A549 (cell line): ENCODE results near the gene STAMBPL1. TPM values are rescaled to one million over a fixed set of nuclear protein-coding genes. Genes with fewer than 3 reads are reported as not detected.

Experiments used
- ATAC-seq, 2 experiments: fragments of 200-7000 bp in 1 of 2; fragments of >200 bp in 1 of 2; cut with Nextera tagmentation in 1 of 2; cut with Tn5 transposase in 1 of 2; 3 replicates each; pipeline versions ENCODE4 v1.8.0 to v1.9.1; 2018 to 2020; ENCODE audit warnings: mild to moderate bottlenecking in 1 of 2, moderate library complexity in 1 of 2
- CTCF ChIA-PET: fragments of 300-600 bp; sonication (Branson Sonifier 250); formaldehyde crosslinking; extraction: SDS; loops from one replicate; lab custom pipeline; 2021; ENCODE audit warnings: antibody characterized with exemption, inconsistent platforms; lab: Yijun Ruan, JAX
- POLR2A ChIA-PET: fragments of 350-600 bp; formaldehyde crosslinking; extraction: SDS; loops from one replicate; lab custom pipeline; 2021; ENCODE audit warnings: antibody characterized with exemption, inconsistent platforms; lab: Yijun Ruan, JAX
- DNase-seq, 2 experiments: peaks; one replicate each; pipeline versions ENCODE4 v3.0.0 to v3.0.0-alpha.2; 2011 to 2016; ENCODE audit warnings: low read depth in 1 of 2, low spot score in 1 of 2
- FAIRE-seq: peaks from 2 replicates; lab custom pipeline; 2011; peaks lifted over from hg19 to GRCh38; lab: Jason Lieb, UNC
- H3K27ac ChIP-seq, 2 experiments: fragments of >200 bp; sonication (Bioruptor Twin); formaldehyde crosslinking; 3 replicates each; pipeline ENCODE4 v1.5.1; 2016 to 2017
- H3K4me1 ChIP-seq: fragments of >200 bp; sonication (Bioruptor Twin); formaldehyde crosslinking; 3 replicates; pipeline ENCODE4 v1.6.1; 2016
- H3K4me2 ChIP-seq: fragments of >200 bp; sonication (Bioruptor Twin); formaldehyde crosslinking; 3 replicates; pipeline ENCODE4 v1.6.1; 2016
- H3K4me3 ChIP-seq: fragments of >200 bp; sonication (Bioruptor Twin); formaldehyde crosslinking; 3 replicates; pipeline ENCODE4 v1.5.1; 2016
- H3K9me3 ChIP-seq: fragments of >200 bp; sonication (Bioruptor Twin); formaldehyde crosslinking; 3 replicates; pipeline ENCODE4 v1.6.1; 2016
- CBX2 ChIP-seq: fragments of 200-600 bp; sonication (generic); IDR thresholded peaks from 2 replicates; pipeline ENCODE4 v1.6.1; 2016; ENCODE audit warnings: low read depth, mild to moderate bottlenecking, borderline replicate concordance
- CTCF ChIP-seq: fragments of >200 bp; sonication (Bioruptor Twin); formaldehyde crosslinking; IDR thresholded peaks from 3 replicates; pipeline ENCODE4 v1.5.1; 2016
- GATA3 ChIP-seq: IDR thresholded peaks from 2 replicates; pipeline ENCODE4 v1.6.1; 2012; ENCODE audit warnings: borderline replicate concordance
- MAZ ChIP-seq: fragments of 150-350 bp; IDR thresholded peaks from 2 replicates; pipeline ENCODE4 v1.6.1; 2014; ENCODE audit warnings: antibody characterized with exemption, low read depth, low read length, borderline replicate concordance
- POLR2AphosphoS2 ChIP-seq: conservative IDR thresholded peaks from 2 replicates; pipeline ENCODE4 v1.6.1; 2012; ENCODE audit warnings: low read length, improper control_type of control experiment, inconsistent platforms
- RCOR1 ChIP-seq: fragments of 150-350 bp; IDR thresholded peaks from 2 replicates; pipeline ENCODE4 v1.6.1; 2014; ENCODE audit warnings: antibody characterized with exemption, low read length, low read depth
- SMC3 ChIP-seq: fragments of >200 bp; sonication (Bioruptor Twin); formaldehyde crosslinking; IDR thresholded peaks from 3 replicates; pipeline ENCODE4 v1.6.1; 2018; ENCODE audit warnings: inconsistent platforms
- TP53 ChIP-seq: fragments of 250-450 bp; sonication (Bioruptor Pico); IDR thresholded peaks from 2 replicates; pipeline ENCODE4 v1.5.0; 2021; ENCODE audit warnings: mild to moderate bottlenecking, moderate library complexity
- WGBS: methylation state at CpG from one replicate; pipeline ENCODE4 v1.1.6; 2017; ENCODE audit errors: missing lambda C conversion rate; 5-methylcytosine and 5-hydroxymethylcytosine counted together
- polyA plus RNA-seq, 4 experiments: library from polyadenylated mRNA; depleted of rRNA in 3 of 4; stranded (reverse); fragments of >200 nt; fragmentation: RNase III in 1 of 4; extraction: RNeasy Plus Mini Kit Qiagen cat#74134 plus additional on column Dnase treatment in 1 of 4; gene quantifications; 2 replicates in 3 of 4; 3 replicates in 1 of 4; pipeline ENCODE4 v1.2.3, GENCODE V29; 2011 to 2017

Gene STAMBPL1
- polyA plus RNA-seq, 2 of the 4 experiments (the other 2 are of a cell fraction): 29.0 to 32.1 TPM

- TF ChIP-seq CTCF (no peak), TP53 (no peak), CBX2 (no peak), GATA3 (no peak), MAZ (no peak), POLR2AphosphoS2 (no peak)
Measured at GRCh38 chr10:88968391-88968790, 88.3 kb downstream of the STAMBPL1 start (continued).

GRCh38 chr10:88971221-88972061 is 91.4 kb downstream of the STAMBPL1 start:
- 87% methylated on average over 5 of the region's 5 CpGs for WGBS

More at GRCh38 chr10:88971221-88972061, 91.4 kb downstream of the STAMBPL1 start:
- no peak overlapping the region for H3K4me2 ChIP-seq
- no peak overlapping the region for H3K4me3 ChIP-seq
- H3K27ac ChIP-seq: no peak overlapping the region
- ATAC-seq: no peak
- peaks cover 12% of the 10 kb centered on the region for H3K4me1 ChIP-seq
- no peak for TF ChIP-seq SMC3
- no peak for TF ChIP-seq RCOR1
- TF ChIP-seq, all 56 proteins: peak for 0
- H3K9me3 ChIP-seq: no peaks in the 10 kb centered on the region
- POLR2A ChIA-PET: no interaction called here
- CTCF ChIA-PET: interaction anchor here (1.1 to 2.0 kb wide), 4 partner anchors 11 to 58 kb away, joined by 3 to 7 read pairs (median 4); partner anchors contain the start of gene FAS
- no peak for DNase-seq
- FAIRE-seq: no peak

Other genes starting within 250 kb of the STAMBPL1 start
- gene LIPF, start 215.8 kb upstream of the STAMBPL1 start, polyA plus RNA-seq (2011; rRNA removed): not detected in 2 replicates
- gene LIPF, start 215.8 kb upstream of the STAMBPL1 start, polyA plus RNA-seq (2017; fragmentation: RNase III; extraction: RNeasy Plus Mini Kit Qiagen cat#74134 plus additional on column Dnase treatment): not detected in 3 replicates
- gene LIPK, start 174.0 kb upstream of the STAMBPL1 start, polyA plus RNA-seq (2011; rRNA removed): 0.05 TPM in 1 of 2 replicates, not detected in the other
- not detected in 3 replicates for gene LIPK, start 174.0 kb upstream of the STAMBPL1 start, polyA plus RNA-seq (2017; fragmentation: RNase III; extraction: RNeasy Plus Mini Kit Qiagen cat#74134 plus additional on column Dnase treatment)
- gene LIPN, start 120.2 kb upstream of the STAMBPL1 start, polyA plus RNA-seq (2011; rRNA removed): not detected in 2 replicates
- not detected in 3 replicates for gene LIPN, start 120.2 kb upstream of the STAMBPL1 start, polyA plus RNA-seq (2017; fragmentation: RNase III; extraction: RNeasy Plus Mini Kit Qiagen cat#74134 plus additional on column Dnase treatment)
- not detected in 2 replicates for gene LIPM, start 77.5 kb upstream of the STAMBPL1 start, polyA plus RNA-seq (2011; rRNA removed)
- not detected in 3 replicates for gene LIPM, start 77.5 kb upstream of the STAMBPL1 start, polyA plus RNA-seq (2017; fragmentation: RNase III; extraction: RNeasy Plus Mini Kit Qiagen cat#74134 plus additional on column Dnase treatment)
- 0.59 and 0.60 TPM in 2 replicates for gene ANKRD22, start 28.4 kb upstream of the STAMBPL1 start, polyA plus RNA-seq (2011; rRNA removed)
- 0.29 to 0.53 TPM (median 0.43 TPM) in 3 replicates for gene ANKRD22, start 28.4 kb upstream of the STAMBPL1 start, polyA plus RNA-seq (2017; fragmentation: RNase III; extraction: RNeasy Plus Mini Kit Qiagen cat#74134 plus additional on column Dnase treatment)
- gene ACTA2, start 72.5 kb downstream of the STAMBPL1 start, polyA plus RNA-seq (2011; rRNA removed): 15.0 and 22.6 TPM in 2 replicates
- 25.9 to 32.0 TPM (median 27.3 TPM) in 3 replicates for gene ACTA2, start 72.5 kb downstream of the STAMBPL1 start, polyA plus RNA-seq (2017; fragmentation: RNase III; extraction: RNeasy Plus Mini Kit Qiagen cat#74134 plus additional on column Dnase treatment)
- 29.5 and 30.1 TPM in 2 replicates for gene FAS, start 110.6 kb downstream of the STAMBPL1 start, polyA plus RNA-seq (2011; rRNA removed)
- gene FAS, start 110.6 kb downstream of the STAMBPL1 start, polyA plus RNA-seq (2017; fragmentation: RNase III; extraction: RNeasy Plus Mini Kit Qiagen cat#74134 plus additional on column Dnase treatment): 21.0 to 24.2 TPM (median 23.4 TPM) in 3 replicates